Measurements from ENCODE around the gene CRELD1.

- TF ChIP-seq CTCF (IDR thresholded peaks at IDR 0.05) = no peak
- no peak for TF ChIP-seq EP300 (IDR thresholded peaks at IDR 0.05)
- no peak for TF ChIP-seq POLR2A (IDR thresholded peaks at IDR 0.05)
- no peak for TF ChIP-seq POLR2AphosphoS5 (IDR thresholded peaks at IDR 0.05)
Observed at GRCh38 chr3:9994086-9994844, 60.6 kb downstream of the CRELD1 start.

Data from gastroesophageal sphincter (tissue), 3 donors.